Glomerular endothelial cell (primary cell): ENCODE data around the gene ELL2. TPM values are rescaled to one million over a fixed set of nuclear protein-coding genes. Genes with fewer than 3 reads are reported as not detected.
"Not testable (repeated sequence)": the region's sequence is repeated elsewhere in the genome, so short reads cannot be mapped to it uniquely, and the experiment has no call there.

ENCODE experiments used
- DNase-seq: peaks from one replicate; pipeline ENCODE4 v3.0.0-alpha.2; 2011; ENCODE audit warnings: low read depth, low spot score; ENCODE audit errors: extremely low read depth
- total RNA-seq: library from RNA; depleted of rRNA; stranded (reverse); fragments of >200 nt; gene quantifications from 2 replicates; pipeline ENCODE4 v1.2.3, GENCODE V29; 2015

The ELL2 gene
- total RNA-seq, 1 donor from 2014 or later: 17.9 TPM

- DNase-seq: no peak
These were observed 117.9 kb downstream of the ELL2 start for GRCh38 chr5:95843733-95844223.

- DNase-seq: no peak
These were observed 118.7 kb downstream of the ELL2 start for GRCh38 chr5:95842854-95843544.

- no peak for DNase-seq
These were observed 119.5 kb downstream of the ELL2 start for GRCh38 chr5:95841914-95842812.

GRCh38 chr5:95840956-95841705 lies 120.5 kb downstream of the ELL2 start:
- no peak for DNase-seq

- no peak for DNase-seq
These were observed 122.0 kb downstream of the ELL2 start for GRCh38 chr5:95839658-95840057.

GRCh38 chr5:95838556-95838955 lies 123.1 kb downstream of the ELL2 start:
- no peak for DNase-seq

GRCh38 chr5:95838001-95838520 lies 123.6 kb downstream of the ELL2 start:
- no peak for DNase-seq

- no peak for DNase-seq
These were observed 124.2 kb downstream of the ELL2 start for GRCh38 chr5:95837492-95837891.

GRCh38 chr5:95836971-95837370 lies 124.7 kb downstream of the ELL2 start:
- DNase-seq: not testable (repeated sequence)

GRCh38 chr5:95836544-95836943 lies 125.1 kb downstream of the ELL2 start:
- no peak for DNase-seq

GRCh38 chr5:95835682-95836385 lies 125.8 kb downstream of the ELL2 start:
- DNase-seq: no peak

Other genes starting within 250 kb of the ELL2 start
- gene RHOBTB3, start 230.5 kb downstream of the ELL2 start, total RNA-seq: 43.9 and 47.1 TPM in 2 replicates
- gene GLRX, start 139.1 kb downstream of the ELL2 start, total RNA-seq: 36.3 and 64.0 TPM in 2 replicates